HepG2 (cell line): ENCODE results near the gene RHO. TPM values are rescaled to one million over a fixed set of nuclear protein-coding genes. Genes with fewer than 3 reads are reported as not detected.
A peak's percentile ranks its signal among the peaks of the same experiment; 100 is the strongest.

ENCODE experiments used
- ADNP ChIP-seq: sonication (generic); formaldehyde crosslinking; IDR thresholded peaks from 2 replicates; pipeline ENCODE4 v1.4.0; 2020; ENCODE audit warnings: missing genetic modification reagents
- CBX5 ChIP-seq: sonication (generic); formaldehyde crosslinking; IDR thresholded peaks from 2 replicates; pipeline ENCODE4 v1.4.0; 2020; ENCODE audit warnings: missing genetic modification reagents, borderline replicate concordance
- CEBPG ChIP-seq: IDR thresholded peaks from 2 replicates; pipeline ENCODE4 v1.6.1; 2016
- JUNB ChIP-seq: sonication (generic); formaldehyde crosslinking; IDR thresholded peaks from 2 replicates; pipeline ENCODE4 v1.8.0; 2022; ENCODE audit warnings: missing genetic modification reagents, mild to moderate bottlenecking, borderline replicate concordance
- KDM2A ChIP-seq: sonication (generic); formaldehyde crosslinking; IDR thresholded peaks from 2 replicates; pipeline ENCODE4 v1.4.0; 2020; ENCODE audit warnings: low read depth, missing genetic modification reagents, borderline replicate concordance
- KDM3A ChIP-seq: IDR thresholded peaks from 2 replicates; pipeline ENCODE4 v1.6.1; 2018; ENCODE audit warnings: low read depth, missing compliant biosample characterization
- KLF16 ChIP-seq, 2 experiments: sonication (generic) in 1 of 2; formaldehyde crosslinking in 1 of 2; IDR thresholded peaks; 2 replicates each; pipeline versions ENCODE4 v1.6.1 to v1.8.0; 2016 to 2023; ENCODE audit warnings: missing genetic modification reagents in 2 of 2, missing compliant biosample characterization in 1 of 2
- NFE2L2 ChIP-seq: fragments of 150-350 bp; IDR thresholded peaks from 2 replicates; pipeline ENCODE4 v1.6.1; 2014; ENCODE audit warnings: low read length
- NR2F1 ChIP-seq, 2 experiments: fragments of 450-650 bp in 1 of 2; formaldehyde crosslinking in 1 of 2; IDR thresholded peaks; 2 replicates each; pipeline versions ENCODE4 v1.5.0 to v1.6.1; 2016 to 2020; ENCODE audit warnings: mild to moderate bottlenecking in 1 of 2, missing compliant biosample characterization in 1 of 2, missing genetic modification reagents in 1 of 2, moderate library complexity in 1 of 2
- PAF1 ChIP-seq: IDR thresholded peaks from 2 replicates; pipeline ENCODE4 v1.6.1; 2016; ENCODE audit warnings: missing genetic modification reagents, missing compliant biosample characterization
- PHF21A ChIP-seq: sonication (generic); formaldehyde crosslinking; IDR thresholded peaks from 2 replicates; pipeline ENCODE4 v1.5.0; 2020; ENCODE audit warnings: mild to moderate bottlenecking, missing genetic modification reagents
- POGZ ChIP-seq: sonication (generic); formaldehyde crosslinking; IDR thresholded peaks from 2 replicates; pipeline ENCODE4 v1.4.0; 2020; ENCODE audit warnings: mild to moderate bottlenecking, missing genetic modification reagents
- POLR2AphosphoS2 ChIP-seq: IDR thresholded peaks from 2 replicates; pipeline ENCODE4 v1.6.1; 2011; ENCODE audit warnings: low read depth, low read length, improper control_type of control experiment
- REL ChIP-seq: sonication (generic); formaldehyde crosslinking; conservative IDR thresholded peaks from 2 replicates; pipeline ENCODE4 v1.8.0; 2022; ENCODE audit warnings: mild to moderate bottlenecking, missing genetic modification reagents, moderate library complexity
- REPIN1 ChIP-seq: sonication (generic); formaldehyde crosslinking; IDR thresholded peaks from 2 replicates; pipeline ENCODE4 v1.8.0; 2022; ENCODE audit warnings: missing genetic modification reagents, low read depth, mild to moderate bottlenecking, borderline replicate concordance
- SALL1 ChIP-seq: sonication (generic); formaldehyde crosslinking; IDR thresholded peaks from 2 replicates; pipeline ENCODE4 v1.8.0; 2022; ENCODE audit warnings: mild to moderate bottlenecking, missing genetic modification reagents
- SNRNP70 ChIP-seq: fragments of 200-400 bp; formaldehyde crosslinking; IDR thresholded peaks from 2 replicates; pipeline ENCODE4 v1.6.1; 2017; ENCODE audit warnings: mild to moderate bottlenecking, low read depth, low read length, moderate library complexity
- THYN1 ChIP-seq: sonication (generic); formaldehyde crosslinking; IDR thresholded peaks from 2 replicates; pipeline ENCODE4 v1.8.1; 2023; ENCODE audit warnings: low read depth, mild to moderate bottlenecking, moderate library complexity, missing genetic modification reagents, borderline replicate concordance
- TSC22D2 ChIP-seq: sonication (generic); formaldehyde crosslinking; IDR thresholded peaks from 2 replicates; pipeline ENCODE4 v1.5.1; 2020; ENCODE audit warnings: missing genetic modification reagents, mild to moderate bottlenecking, borderline replicate concordance
- ZFP36L2 ChIP-seq: sonication (generic); formaldehyde crosslinking; IDR thresholded peaks from 2 replicates; pipeline ENCODE4 v1.4.0; 2020; ENCODE audit warnings: missing genetic modification reagents
- ZIK1 ChIP-seq: sonication (generic); formaldehyde crosslinking; IDR thresholded peaks from 2 replicates; pipeline ENCODE4 v1.5.0; 2020; ENCODE audit warnings: mild to moderate bottlenecking, low read depth, missing genetic modification reagents, borderline replicate concordance
- ZNF281 ChIP-seq: sonication (generic); formaldehyde crosslinking; IDR thresholded peaks from 2 replicates; pipeline ENCODE4 v1.4.0; 2020; ENCODE audit warnings: missing genetic modification reagents, borderline replicate concordance
- ZNF431 ChIP-seq: sonication (generic); formaldehyde crosslinking; IDR thresholded peaks from 2 replicates; pipeline ENCODE4 v1.9.0; 2022; ENCODE audit warnings: missing genetic modification reagents, low read depth, mild to moderate bottlenecking, borderline replicate concordance
- ZNF781 ChIP-seq: sonication (generic); formaldehyde crosslinking; IDR thresholded peaks from 2 replicates; pipeline ENCODE4 v1.5.1; 2020; ENCODE audit warnings: borderline replicate concordance, mild to moderate bottlenecking, missing genetic modification reagents; ENCODE audit errors: not compliant biosample characterization
- ZNF782 ChIP-seq: sonication (generic); formaldehyde crosslinking; IDR thresholded peaks from 2 replicates; pipeline ENCODE4 v1.4.0; 2020; ENCODE audit warnings: missing genetic modification reagents, mild to moderate bottlenecking, borderline replicate concordance
- polyA plus RNA-seq, 8 experiments: library from polyadenylated mRNA; depleted of rRNA in 3 of 8; stranded (reverse) in 7 of 8; unstranded in 1 of 8; fragments of >200 nt; fragmentation: Illumina TruSeq in 4 of 8; extraction: Trizol in 4 of 8; gene quantifications; 2 replicates each; pipeline versions ENCODE4 v1.2.1 to v1.2.3, GENCODE V29; 2011 to 2016; ENCODE audit warnings: low read depth in 4 of 8, missing spikeins in 1 of 8, mixed read lengths in 1 of 8; ENCODE audit not compliant: insufficient read depth in 1 of 8
- total RNA-seq, 5 experiments: library from RNA; depleted of rRNA; stranded (reverse); fragments of >200 nt; fragmentation: Illumina TruSeq; extraction: Trizol; gene quantifications; 2 replicates each; pipeline ENCODE4 v1.2.3, GENCODE V29; 2016; ENCODE audit warnings: low read depth in 1 of 5

Gene RHO
- total and polyA plus RNA-seq, 2 of the 13 experiments (the other 11 are each of a cell fraction or from before 2014, with no cell fraction given) = not detected

- TF ChIP-seq ZNF281 (CRISPR knock-in tag) = 0 out of 2 replicates have a peak, but pooled peaks have one; percentile 14
- 0 out of 2 replicates have a peak, but pooled peaks have one; percentile 13 for TF ChIP-seq KDM2A (CRISPR knock-in tag)
- TF ChIP-seq KDM3A (CRISPR knock-in tag) = 0 out of 2 replicates have a peak, but pooled peaks have one; percentile 42
- TF ChIP-seq ZNF431 = no peak
- 0 out of 2 replicates have a peak, but pooled peaks have one; percentile 15 for TF ChIP-seq TSC22D2 (CRISPR knock-in tag)
- no peak for TF ChIP-seq THYN1
- peak; percentile 90 for TF ChIP-seq CEBPG (CRISPR knock-in tag)
- no peak for TF ChIP-seq POGZ (CRISPR knock-in tag)
- peak; percentile 14; the same call in 1 of the 2 replicates for TF ChIP-seq CBX5 (CRISPR knock-in tag)
- TF ChIP-seq ZNF782 (CRISPR knock-in tag) = no peak
- no peak for TF ChIP-seq REL (CRISPR knock-in tag)
- TF ChIP-seq REPIN1 = 0 out of 2 replicates have a peak, but pooled peaks have one; percentile 30
- TF ChIP-seq KLF16 (CRISPR knock-in tag; IDR thresholded peaks at IDR 0.05) = no peak
- no peak for TF ChIP-seq ZFP36L2 (CRISPR knock-in tag)
- TF ChIP-seq ZNF781 = no peak
- TF ChIP-seq NR2F1 (CRISPR knock-in tag; IDR thresholded peaks at IDR 0.05) = peak; percentile 50 to 70
- TF ChIP-seq PHF21A (CRISPR knock-in tag) = peak; percentile 19; the same call in 1 of the 2 replicates
- TF ChIP-seq PAF1 (CRISPR knock-in tag) = no peak
- TF ChIP-seq JUNB (CRISPR knock-in tag) = no peak
- no peak for TF ChIP-seq POLR2AphosphoS2
- no peak for TF ChIP-seq ZIK1
- TF ChIP-seq SNRNP70 = no peak
- TF ChIP-seq NFE2L2 = no peak
- peak; percentile 17; the same call in 1 of the 2 replicates for TF ChIP-seq SALL1
- TF ChIP-seq ADNP (CRISPR knock-in tag) = no peak
These were observed 6.6 kb downstream of the RHO start (continued) for GRCh38 chr3:129535075-129535474.
